ENCODE measurements around the gene CBX4.

CBX4 gene

GRCh38 chr17:79841369-79842135, 2.3 kb upstream of the CBX4 start:
- DNase-seq (ENCODE audit: low read depth in 2 of 2), result no peak

- DNase-seq (ENCODE audit: low read depth in 2 of 2), result no peak
Observed at GRCh38 chr17:79840989-79841286, 1.7 kb upstream of the CBX4 start.

GRCh38 chr17:79840269-79840988, 1.2 kb upstream of the CBX4 start:
- no peak for DNase-seq (ENCODE audit: low read depth in 2 of 2)

- no peak for DNase-seq (ENCODE audit: low read depth in 2 of 2)
Observed at GRCh38 chr17:79838522-79839274, 542 bp downstream of the CBX4 start.

- no peak for DNase-seq (ENCODE audit: low read depth in 2 of 2)
Observed at GRCh38 chr17:79837888-79838521, 1.2 kb downstream of the CBX4 start.

- no peak for DNase-seq (ENCODE audit: low read depth in 2 of 2)
Observed at GRCh38 chr17:79836972-79837887, 2.0 kb downstream of the CBX4 start.

GRCh38 chr17:79836510-79836971, 2.7 kb downstream of the CBX4 start:
- no peak for DNase-seq (ENCODE audit: low read depth in 2 of 2)

GRCh38 chr17:79835953-79836509, 3.2 kb downstream of the CBX4 start:
- DNase-seq (ENCODE audit: low read depth in 2 of 2), result no peak

- DNase-seq (ENCODE audit: low read depth in 2 of 2), result no peak
Observed at GRCh38 chr17:79835470-79835899, 3.8 kb downstream of the CBX4 start.

GRCh38 chr17:79834565-79835469, 4.4 kb downstream of the CBX4 start:
- DNase-seq (ENCODE audit: low read depth in 2 of 2), result no peak

- DNase-seq (ENCODE audit: low read depth in 2 of 2), result no peak
Observed at GRCh38 chr17:79833744-79834564, 5.3 kb downstream of the CBX4 start.

GRCh38 chr17:79833110-79833450, 6.2 kb downstream of the CBX4 start:
- DNase-seq (ENCODE audit: low read depth in 2 of 2), result no peak

- DNase-seq (ENCODE audit: low read depth in 2 of 2), result no peak
Observed at GRCh38 chr17:79832218-79833109, 6.8 kb downstream of the CBX4 start.

- no peak for DNase-seq (ENCODE audit: low read depth in 2 of 2)
Observed at GRCh38 chr17:79831265-79832217, 7.7 kb downstream of the CBX4 start.

GRCh38 chr17:79830763-79831264, 8.4 kb downstream of the CBX4 start:
- no peak for DNase-seq (ENCODE audit: low read depth in 2 of 2)

GRCh38 chr17:79830303-79830702, 8.9 kb downstream of the CBX4 start:
- no peak for DNase-seq (ENCODE audit: low read depth in 2 of 2)
